Mesenchymal stem cell (in vitro differentiated cells and primary cell): ENCODE measurements around the gene TBC1D21.

ENCODE experiments used
- DNase-seq: peaks from one replicate; pipeline ENCODE4 v3.0.0-alpha.2; 2013
- H2AFZ ChIP-seq: one replicate; pipeline ENCODE4 v1.6.1; 2013; ENCODE audit warnings: low read depth, mild to moderate bottlenecking, control low read depth, inconsistent platforms, low read length, moderate library complexity
- H2AK5ac ChIP-seq: 2 replicates; pipeline ENCODE4 v1.6.1; 2013; ENCODE audit warnings: low read length, moderate library complexity, mild to moderate bottlenecking, inconsistent platforms; ENCODE audit not compliant: severe bottlenecking
- H2BK120ac ChIP-seq: one replicate; pipeline ENCODE4 v1.6.1; 2013; ENCODE audit warnings: low read depth, mild to moderate bottlenecking, inconsistent platforms, low read length, moderate library complexity
- H2BK12ac ChIP-seq, 2 experiments: one replicate each; pipeline ENCODE4 v1.6.1; 2013; ENCODE audit warnings: inconsistent platforms in 2 of 2, low read length in 2 of 2, mild to moderate bottlenecking in 2 of 2, moderate library complexity in 2 of 2, control low read depth in 1 of 2
- H2BK15ac ChIP-seq: one replicate; pipeline ENCODE4 v1.6.1; 2013; ENCODE audit warnings: mild to moderate bottlenecking, low read depth, inconsistent platforms; ENCODE audit not compliant: poor library complexity, severe bottlenecking
- H2BK5ac ChIP-seq: 2 replicates; pipeline ENCODE4 v1.6.1; 2013; ENCODE audit warnings: low read depth, mild to moderate bottlenecking, low read length, control low read depth, inconsistent platforms; ENCODE audit not compliant: poor library complexity, severe bottlenecking
- H3K14ac ChIP-seq, 2 experiments: one replicate each; pipeline ENCODE4 v1.6.1; 2013; ENCODE audit warnings: inconsistent platforms in 2 of 2, low read length in 2 of 2, control low read depth in 1 of 2, mild to moderate bottlenecking in 1 of 2, moderate library complexity in 1 of 2
- H3K18ac ChIP-seq, 2 experiments: one replicate each; pipeline ENCODE4 v1.6.1; 2013; ENCODE audit warnings: inconsistent platforms in 2 of 2, low read length in 2 of 2, control low read depth in 1 of 2, low read depth in 1 of 2, mild to moderate bottlenecking in 1 of 2
- H3K23ac ChIP-seq, 2 experiments: one replicate each; pipeline ENCODE4 v1.6.1; 2013; ENCODE audit warnings: inconsistent platforms in 2 of 2, low read length in 2 of 2, mild to moderate bottlenecking in 2 of 2, moderate library complexity in 2 of 2, control low read depth in 1 of 2
- H3K27ac ChIP-seq: 2 replicates; pipeline ENCODE4 v1.5.1; 2013; ENCODE audit warnings: mild to moderate bottlenecking, moderate library complexity, low read length, control low read depth, inconsistent platforms; ENCODE audit not compliant: poor library complexity, severe bottlenecking
- H3K27me3 ChIP-seq, 2 experiments: 2 replicates each; pipeline versions ENCODE4 v1.6.1 to v1.7.0; 2013; ENCODE audit warnings: low read length in 2 of 2, mild to moderate bottlenecking in 2 of 2, moderate library complexity in 2 of 2, control low read depth in 1 of 2, inconsistent platforms in 1 of 2; ENCODE audit not compliant: control insufficient read depth in 1 of 2, insufficient read depth in 1 of 2
- H3K36me3 ChIP-seq, 2 experiments: 2 replicates each; pipeline versions ENCODE4 v1.6.1 to v1.7.0; 2013; ENCODE audit warnings: low read length in 2 of 2, control low read depth in 1 of 2, inconsistent platforms in 1 of 2, low read depth in 1 of 2, mild to moderate bottlenecking in 1 of 2; ENCODE audit not compliant: insufficient read depth in 2 of 2, control insufficient read depth in 1 of 2
- H3K4ac ChIP-seq, 2 experiments: one replicate each; pipeline ENCODE4 v1.6.1; 2013; ENCODE audit warnings: inconsistent platforms in 2 of 2, low read length in 2 of 2, mild to moderate bottlenecking in 2 of 2, moderate library complexity in 2 of 2, control low read depth in 1 of 2, low read depth in 1 of 2
- H3K4me1 ChIP-seq: 2 replicates; pipeline ENCODE4 v1.6.1; 2013; ENCODE audit warnings: low read depth, low read length, control low read depth; ENCODE audit not compliant: control insufficient read depth, insufficient read depth
- H3K4me2 ChIP-seq: 2 replicates; pipeline ENCODE4 v1.6.1; 2013; ENCODE audit warnings: low read length, mild to moderate bottlenecking, inconsistent platforms; ENCODE audit not compliant: poor library complexity, severe bottlenecking
- H3K4me3 ChIP-seq, 2 experiments: 2 replicates each; pipeline versions ENCODE4 v1.5.1 to v1.7.0; 2013; ENCODE audit warnings: low read length in 2 of 2, mild to moderate bottlenecking in 2 of 2, control low read depth in 1 of 2, low read depth in 1 of 2; ENCODE audit not compliant: insufficient read depth in 1 of 2
- H3K79me1 ChIP-seq: replicated peaks from 2 replicates; pipeline ENCODE4 v1.6.1; 2013; ENCODE audit warnings: mild to moderate bottlenecking, control low read depth, low read length, inconsistent platforms; ENCODE audit not compliant: poor library complexity, severe bottlenecking
- H3K9ac ChIP-seq: 2 replicates; pipeline ENCODE4 v1.7.0; 2013; ENCODE audit warnings: mild to moderate bottlenecking, low read length, moderate library complexity
- H3K9me3 ChIP-seq: 2 replicates; pipeline ENCODE4 v1.7.0; 2013; ENCODE audit warnings: mild to moderate bottlenecking, low read length; ENCODE audit not compliant: control insufficient read depth
- H4K8ac ChIP-seq: one replicate; pipeline ENCODE4 v1.6.1; 2013; ENCODE audit warnings: inconsistent platforms, mild to moderate bottlenecking, low read length, moderate library complexity
- H4K91ac ChIP-seq: one replicate; pipeline ENCODE4 v1.6.1; 2013; ENCODE audit warnings: mild to moderate bottlenecking, low read length, inconsistent platforms
- WGBS: methylation state at CpG from one replicate; pipeline ENCODE4 v1.1.7; 2013; ENCODE audit warnings: mixed read lengths; 5-methylcytosine and 5-hydroxymethylcytosine counted together

The TBC1D21 gene

GRCh38 chr15:73889053-73889761 lies 15.8 kb downstream of the TBC1D21 start:
- no peak overlapping the region for H2AFZ ChIP-seq
- no peak overlapping the region for H3K9ac ChIP-seq
- H3K36me3 ChIP-seq, result no peaks in the 10 kb centered on the region
- H2BK12ac ChIP-seq, result no peak overlapping the region
- DNase-seq, result no peak
- no peak overlapping the region for H4K91ac ChIP-seq
- no peaks in the 10 kb centered on the region for H3K4me1 ChIP-seq
- no peak overlapping the region for H3K18ac ChIP-seq
- no peak overlapping the region for H3K23ac ChIP-seq
- H3K4me2 ChIP-seq, result no peak overlapping the region
- H4K8ac ChIP-seq, result no peak overlapping the region
- H3K4me3 ChIP-seq, result no peak overlapping the region
- no peak overlapping the region for H3K14ac ChIP-seq
- 73% methylated on average over 6 of the region's 6 CpGs for WGBS
- no peak overlapping the region for H2BK5ac ChIP-seq
- H3K9me3 ChIP-seq, result no peaks in the 10 kb centered on the region
- H3K79me1 ChIP-seq, result no peaks in the 10 kb centered on the region
- H2BK120ac ChIP-seq, result no peak overlapping the region
- no peak overlapping the region for H2AK5ac ChIP-seq
- peaks cover 58 to 61% of the 10 kb centered on the region in 2 experiments for H3K27me3 ChIP-seq
- H3K27ac ChIP-seq, result no peak overlapping the region
- no peak overlapping the region for H3K4ac ChIP-seq
- no peak overlapping the region for H2BK15ac ChIP-seq

- no peak overlapping the region for H3K23ac ChIP-seq
- H2AFZ ChIP-seq, result no peak overlapping the region
- H3K27me3 ChIP-seq, result peaks cover 56 to 58% of the 10 kb centered on the region in 2 experiments
- H3K79me1 ChIP-seq, result no peaks in the 10 kb centered on the region
- H3K14ac ChIP-seq, result no peak overlapping the region
- 50% methylated on average over 1 of the region's 1 CpG for WGBS
- H2AK5ac ChIP-seq, result no peak overlapping the region
- no peak overlapping the region for H3K27ac ChIP-seq
- H3K4me3 ChIP-seq, result no peak overlapping the region
- H4K91ac ChIP-seq, result no peak overlapping the region
- H3K4me2 ChIP-seq, result no peak overlapping the region
- H3K36me3 ChIP-seq, result no peaks in the 10 kb centered on the region
- H3K9me3 ChIP-seq, result no peaks in the 10 kb centered on the region
- no peak overlapping the region for H3K18ac ChIP-seq
- H2BK15ac ChIP-seq, result no peak overlapping the region
- H3K9ac ChIP-seq, result no peak overlapping the region
- H3K4ac ChIP-seq, result no peak overlapping the region
- DNase-seq, result no peak
- no peak overlapping the region for H2BK12ac ChIP-seq
- no peak overlapping the region for H4K8ac ChIP-seq
- H3K4me1 ChIP-seq, result no peaks in the 10 kb centered on the region
- no peak overlapping the region for H2BK5ac ChIP-seq
- no peak overlapping the region for H2BK120ac ChIP-seq
Measured at GRCh38 chr15:73889762-73890124, 16.4 kb downstream of the TBC1D21 start.

- DNase-seq, result no peak
- Histone ChIP-seq H2BK120ac (no peak overlapping the region), H2BK15ac (no peak overlapping the region), H2AFZ (no peak overlapping the region), H3K36me3 (no peaks in the 10 kb centered on the region), H3K27ac (no peak overlapping the region), H3K27me3 (peaks cover 45 to 46% of the 10 kb centered on the region in 2 experiments), H3K23ac (no peak overlapping the region), H2AK5ac (no peak overlapping the region), H4K8ac (no peak overlapping the region), H4K91ac (no peak overlapping the region), H3K4me2 (no peak overlapping the region), H3K14ac (no peak overlapping the region), H3K4ac (no peak overlapping the region), H3K9ac (no peak overlapping the region), H3K79me1 (no peaks in the 10 kb centered on the region), H2BK12ac (no peak overlapping the region), H3K4me3 (no peak overlapping the region), H3K18ac (no peak overlapping the region), H2BK5ac (no peak overlapping the region), H3K9me3 (no peaks in the 10 kb centered on the region), H3K4me1 (no peaks in the 10 kb centered on the region)
- WGBS, result 65% methylated on average over 11 of the region's 11 CpGs
Measured at GRCh38 chr15:73891328-73892315, 18.3 kb downstream of the TBC1D21 start.
